ENCODE data around the gene EFHC1.

DNA sequence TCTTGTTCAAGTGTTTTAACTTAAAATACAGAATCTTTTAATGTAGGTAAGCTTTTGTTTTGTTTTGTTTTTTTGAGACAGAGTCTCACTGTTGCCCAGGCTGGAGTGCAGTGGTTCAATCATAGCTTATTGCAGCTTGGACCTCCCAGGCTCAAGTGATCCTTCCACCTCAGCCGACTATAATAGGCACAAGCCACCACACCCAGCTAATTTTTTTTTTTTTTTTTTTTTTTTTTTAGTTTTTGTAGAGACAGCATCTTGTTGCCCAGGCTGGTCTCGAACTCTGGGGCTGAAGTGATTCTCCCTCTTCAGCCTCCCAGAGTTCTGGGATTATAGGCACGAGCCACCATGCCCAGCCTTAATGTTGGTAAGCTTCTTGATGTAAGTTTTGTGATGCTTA, 3.3 kb downstream of the EFHC1 start:
- TF ChIP-seq, protein P1, sequence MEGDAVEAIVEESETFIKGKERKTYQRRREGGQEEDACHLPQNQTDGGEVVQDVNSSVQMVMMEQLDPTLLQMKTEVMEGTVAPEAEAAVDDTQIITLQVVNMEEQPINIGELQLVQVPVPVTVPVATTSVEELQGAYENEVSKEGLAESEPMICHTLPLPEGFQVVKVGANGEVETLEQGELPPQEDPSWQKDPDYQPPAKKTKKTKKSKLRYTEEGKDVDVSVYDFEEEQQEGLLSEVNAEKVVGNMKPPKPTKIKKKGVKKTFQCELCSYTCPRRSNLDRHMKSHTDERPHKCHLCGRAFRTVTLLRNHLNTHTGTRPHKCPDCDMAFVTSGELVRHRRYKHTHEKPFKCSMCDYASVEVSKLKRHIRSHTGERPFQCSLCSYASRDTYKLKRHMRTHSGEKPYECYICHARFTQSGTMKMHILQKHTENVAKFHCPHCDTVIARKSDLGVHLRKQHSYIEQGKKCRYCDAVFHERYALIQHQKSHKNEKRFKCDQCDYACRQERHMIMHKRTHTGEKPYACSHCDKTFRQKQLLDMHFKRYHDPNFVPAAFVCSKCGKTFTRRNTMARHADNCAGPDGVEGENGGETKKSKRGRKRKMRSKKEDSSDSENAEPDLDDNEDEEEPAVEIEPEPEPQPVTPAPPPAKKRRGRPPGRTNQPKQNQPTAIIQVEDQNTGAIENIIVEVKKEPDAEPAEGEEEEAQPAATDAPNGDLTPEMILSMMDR (IDR thresholded peaks at IDR 0.05) = no peak
- TF ChIP-seq POLR2AphosphoS5 (IDR thresholded peaks at IDR 0.05) (no peak), POLR2A (IDR thresholded peaks at IDR 0.05) (no peak)
